KMS-11 (cell line): ENCODE data around the gene ICE1.

ENCODE experiments used
- H2AFZ ChIP-seq: fragments of 200-600 bp; sonication (generic); 2 replicates; pipeline ENCODE4 v1.6.1; 2016; ENCODE audit warnings: antibody characterized with exemption, mixed run types, low read depth
- H3K27ac ChIP-seq: fragments of 200-600 bp; sonication (generic); 2 replicates; pipeline ENCODE4 v1.6.1; 2016; ENCODE audit warnings: mild to moderate bottlenecking, mixed run types
- H3K27me3 ChIP-seq: fragments of 200-600 bp; sonication (generic); 2 replicates; pipeline ENCODE4 v1.6.1; 2017; ENCODE audit warnings: mild to moderate bottlenecking, low read depth, mixed run types, moderate library complexity; ENCODE audit not compliant: insufficient read depth
- H3K36me3 ChIP-seq: fragments of 200-600 bp; sonication (generic); 2 replicates; pipeline ENCODE4 v1.6.1; 2017; ENCODE audit warnings: mild to moderate bottlenecking, mixed run types; ENCODE audit not compliant: insufficient read depth
- H3K4me1 ChIP-seq: fragments of 200-600 bp; sonication (generic); 2 replicates; pipeline ENCODE4 v1.6.1; 2016; ENCODE audit warnings: mild to moderate bottlenecking, low read depth, mixed run types; ENCODE audit not compliant: poor library complexity, severe bottlenecking
- H3K4me2 ChIP-seq: fragments of 200-600 bp; sonication (generic); 2 replicates; pipeline ENCODE4 v1.7.0; 2016; ENCODE audit warnings: mild to moderate bottlenecking, mixed run types
- H3K4me3 ChIP-seq: fragments of 200-600 bp; sonication (generic); IDR thresholded peaks from 2 replicates; pipeline ENCODE4 v1.6.1; 2017; ENCODE audit warnings: low read depth, low read length, mixed read lengths; ENCODE audit not compliant: insufficient read depth
- H3K79me2 ChIP-seq: fragments of 200-600 bp; sonication (generic); 2 replicates; pipeline ENCODE4 v1.6.1; 2016; ENCODE audit warnings: low read depth, mixed run types; ENCODE audit not compliant: insufficient read depth
- H3K9ac ChIP-seq: fragments of 200-600 bp; sonication (generic); 2 replicates; pipeline ENCODE4 v1.6.1; 2016; ENCODE audit warnings: mild to moderate bottlenecking, mixed run types
- H4K20me1 ChIP-seq: fragments of 200-600 bp; sonication (generic); 2 replicates; pipeline ENCODE4 v1.6.1; 2016; ENCODE audit warnings: mild to moderate bottlenecking, mixed run types; ENCODE audit not compliant: insufficient read depth
- TF ChIP-seq, protein P1 (sequence below): fragments of 200-600 bp; sonication (generic); conservative IDR thresholded peaks from 2 replicates; pipeline ENCODE4 v1.6.1; 2017; ENCODE audit warnings: low read depth, mild to moderate bottlenecking, antibody characterized with exemption, low read length, moderate library complexity, mixed read lengths

The ICE1 gene

DNA sequence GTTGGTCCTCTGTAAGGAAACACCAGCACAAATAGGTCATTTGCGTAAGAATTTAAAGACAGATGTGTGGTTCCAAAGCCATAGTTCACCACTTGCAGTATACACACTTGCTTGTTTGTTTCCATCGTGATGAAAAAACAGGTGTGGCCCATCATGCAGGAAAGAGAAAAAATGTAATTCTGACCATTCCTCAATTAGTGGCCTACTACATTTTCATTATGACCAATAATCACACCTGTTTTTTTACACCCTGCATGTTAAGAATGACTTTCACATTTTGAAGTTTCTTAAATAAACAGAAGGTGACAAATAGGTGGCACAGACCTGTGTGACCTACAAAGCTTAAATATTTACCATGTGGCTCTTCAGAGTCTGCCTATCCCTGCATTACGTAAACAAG lies 2.2 kb upstream of the ICE1 start:
- TF ChIP-seq, protein P1, sequence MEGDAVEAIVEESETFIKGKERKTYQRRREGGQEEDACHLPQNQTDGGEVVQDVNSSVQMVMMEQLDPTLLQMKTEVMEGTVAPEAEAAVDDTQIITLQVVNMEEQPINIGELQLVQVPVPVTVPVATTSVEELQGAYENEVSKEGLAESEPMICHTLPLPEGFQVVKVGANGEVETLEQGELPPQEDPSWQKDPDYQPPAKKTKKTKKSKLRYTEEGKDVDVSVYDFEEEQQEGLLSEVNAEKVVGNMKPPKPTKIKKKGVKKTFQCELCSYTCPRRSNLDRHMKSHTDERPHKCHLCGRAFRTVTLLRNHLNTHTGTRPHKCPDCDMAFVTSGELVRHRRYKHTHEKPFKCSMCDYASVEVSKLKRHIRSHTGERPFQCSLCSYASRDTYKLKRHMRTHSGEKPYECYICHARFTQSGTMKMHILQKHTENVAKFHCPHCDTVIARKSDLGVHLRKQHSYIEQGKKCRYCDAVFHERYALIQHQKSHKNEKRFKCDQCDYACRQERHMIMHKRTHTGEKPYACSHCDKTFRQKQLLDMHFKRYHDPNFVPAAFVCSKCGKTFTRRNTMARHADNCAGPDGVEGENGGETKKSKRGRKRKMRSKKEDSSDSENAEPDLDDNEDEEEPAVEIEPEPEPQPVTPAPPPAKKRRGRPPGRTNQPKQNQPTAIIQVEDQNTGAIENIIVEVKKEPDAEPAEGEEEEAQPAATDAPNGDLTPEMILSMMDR: no peak
- Histone ChIP-seq H3K79me2 (peaks cover 26% of the 10 kb centered on the region), H3K4me2 (0 out of 2 replicates have a peak overlapping the region, but pooled peaks have one; percentile 72), H3K36me3 (no peaks in the 10 kb centered on the region), H3K4me3 (no peak overlapping the region), H3K27me3 (no peaks in the 10 kb centered on the region), H4K20me1 (no peaks in the 10 kb centered on the region; the same call in 1 of the 2 replicates), H3K9ac (no peak overlapping the region), H2AFZ (no peak overlapping the region), H3K4me1 (peaks cover 47% of the 10 kb centered on the region), H3K27ac (no peak overlapping the region)

DNA sequence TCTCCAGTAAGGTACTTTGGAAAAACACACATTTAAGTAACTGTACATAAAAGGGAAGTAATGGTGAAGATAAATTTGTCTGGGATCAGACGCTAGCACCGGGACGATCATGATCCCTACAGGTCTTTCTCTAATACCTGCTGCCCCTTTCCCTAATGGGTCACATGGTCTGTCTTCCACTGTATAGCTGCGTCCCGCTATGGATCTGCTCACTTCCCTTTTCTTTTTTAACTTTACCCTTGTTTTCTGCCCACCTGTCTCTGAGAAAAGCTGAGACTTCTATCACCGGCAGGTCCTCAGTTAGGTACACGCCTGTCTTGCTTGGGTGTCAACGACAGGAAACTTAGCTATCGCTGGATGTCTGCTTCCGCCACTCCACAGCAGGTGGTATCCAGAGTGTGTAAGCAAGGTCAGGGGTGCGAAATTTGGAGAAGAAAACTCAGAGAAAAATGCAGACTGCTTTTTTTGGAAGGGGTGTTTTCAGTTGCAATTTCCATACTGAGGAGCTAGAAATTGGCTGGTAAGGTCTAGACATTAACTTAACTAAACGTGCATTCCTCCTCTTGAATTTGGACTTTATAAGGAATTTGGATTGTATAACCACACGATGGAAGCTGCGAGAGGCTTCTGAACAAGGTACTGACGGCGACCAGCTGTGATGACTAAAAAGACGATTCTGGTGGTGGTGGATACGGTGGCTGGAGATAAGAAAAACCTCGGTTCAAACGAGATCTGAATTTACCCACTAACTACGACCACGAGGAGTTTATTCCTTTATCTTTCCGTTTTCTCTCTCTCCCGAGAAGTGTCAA lies 1.1 kb upstream of the ICE1 start:
- Histone ChIP-seq H2AFZ (peak overlapping the region; percentile 78), H3K4me2 (peak overlapping the region; percentile 82), H3K4me1 (peaks cover 47% of the 10 kb centered on the region), H3K27ac (peak overlapping the region; percentile 95), H3K27me3 (no peaks in the 10 kb centered on the region), H3K4me3 (peak overlapping the region; percentile 73), H3K79me2 (peaks cover 37% of the 10 kb centered on the region), H3K9ac (peak overlapping the region; percentile 82), H4K20me1 (no peaks in the 10 kb centered on the region; the same call in 1 of the 2 replicates), H3K36me3 (no peaks in the 10 kb centered on the region)
- TF ChIP-seq, protein P1: no peak

DNA sequence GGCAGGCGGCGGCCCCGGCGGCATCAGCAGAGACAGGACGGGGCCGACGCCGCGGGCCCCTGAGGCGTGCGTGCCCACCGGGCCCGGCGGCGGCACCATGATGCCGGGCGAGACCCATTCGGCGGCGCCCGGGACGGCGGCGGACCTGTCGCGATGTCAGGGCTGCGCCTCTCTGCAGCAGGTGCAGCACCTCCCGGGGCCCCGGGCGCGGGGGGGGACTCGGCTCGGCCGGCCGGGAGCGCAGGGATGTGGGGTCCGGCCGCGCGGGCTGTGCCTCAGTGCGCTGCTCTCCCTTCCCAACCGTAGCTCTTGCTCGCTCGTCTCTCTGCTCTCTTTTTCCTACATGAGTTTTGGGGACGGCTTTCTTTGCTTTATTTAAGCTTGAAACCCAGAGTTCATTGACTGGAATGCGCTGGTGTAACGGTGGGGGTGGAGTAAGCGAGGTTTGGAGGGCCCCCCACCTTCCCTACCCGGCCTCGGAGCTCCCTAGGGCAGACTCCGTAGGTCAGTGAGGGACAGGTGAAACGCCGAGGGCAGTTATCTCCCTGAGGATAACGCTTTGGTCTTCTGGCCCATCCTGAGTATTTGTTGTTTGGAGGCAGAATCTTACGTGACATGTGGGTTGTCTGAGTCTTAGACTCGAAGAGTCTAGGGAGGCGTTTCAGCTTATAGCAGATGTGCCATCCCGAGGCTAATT lies 490 bp downstream of the ICE1 start:
- peak overlapping the region; percentile 95 for H3K27ac ChIP-seq
- TF ChIP-seq, protein P1: no peak
- H3K36me3 ChIP-seq: no peaks in the 10 kb centered on the region
- peak overlapping the region; percentile 91 for H3K4me2 ChIP-seq
- H3K79me2 ChIP-seq: peaks cover 53% of the 10 kb centered on the region
- H3K4me1 ChIP-seq: peaks cover 47% of the 10 kb centered on the region
- no peaks in the 10 kb centered on the region; the same call in 1 of the 2 replicates for H4K20me1 ChIP-seq
- H2AFZ ChIP-seq: peak overlapping the region; percentile 78
- H3K4me3 ChIP-seq: no peak overlapping the region
- H3K9ac ChIP-seq: peak overlapping the region; percentile 82
- H3K27me3 ChIP-seq: no peaks in the 10 kb centered on the region

DNA sequence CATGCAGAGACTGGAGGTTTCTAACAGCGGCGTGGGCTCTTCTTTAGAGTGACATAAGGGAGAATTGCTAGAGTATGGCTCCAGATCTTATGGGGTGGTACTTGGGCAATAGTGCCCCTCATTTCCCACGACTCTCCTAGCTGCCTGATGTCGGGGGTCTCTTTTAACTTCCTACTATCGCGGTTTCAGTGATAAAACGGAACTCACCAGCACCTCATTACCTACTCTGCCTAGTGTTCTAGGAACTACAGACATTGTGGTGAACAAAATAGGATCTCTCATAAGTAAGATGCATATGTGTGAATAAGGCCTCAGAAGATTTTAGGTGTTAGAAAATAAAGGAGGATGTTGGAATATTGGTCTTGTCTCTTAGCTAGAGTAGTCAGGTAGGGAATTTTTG lies 1.1 kb downstream of the ICE1 start:
- Histone ChIP-seq H4K20me1 (no peaks in the 10 kb centered on the region; the same call in 1 of the 2 replicates), H3K36me3 (no peaks in the 10 kb centered on the region), H3K9ac (peak overlapping the region; percentile 82; the same call in 1 of the 2 replicates), H3K4me3 (no peak overlapping the region), H3K27me3 (no peaks in the 10 kb centered on the region), H2AFZ (no peak overlapping the region), H3K4me2 (peak overlapping the region; percentile 91), H3K4me1 (peaks cover 42% of the 10 kb centered on the region), H3K79me2 (peaks cover 59% of the 10 kb centered on the region), H3K27ac (no peak overlapping the region)
- TF ChIP-seq, protein P1: no peak
